SK-N-SH (cell line): ENCODE results near the gene ARHGDIB. TPM values are rescaled to one million over a fixed set of nuclear protein-coding genes. Genes with fewer than 3 reads are reported as not detected.
A peak's percentile ranks its signal among the peaks of the same experiment; 100 is the strongest.

Experiments used
- CTCF ChIA-PET: fragments of 300-600, 350-600 bp; formaldehyde crosslinking; extraction: SDS; loops from one replicate; lab custom pipeline; 2021; lab: Yijun Ruan, JAX
- POLR2A ChIA-PET: fragments of 350-600 bp; sonication (Branson Sonifier 250); formaldehyde crosslinking; extraction: SDS; loops from one replicate; lab custom pipeline; 2020; ENCODE audit warnings: antibody characterized with exemption, inconsistent platforms; lab: Yijun Ruan, JAX
- DNase-seq: peaks from one replicate; pipeline ENCODE4 v3.0.0; 2012
- H2AFZ ChIP-seq: fragments of 200-600 bp; sonication (generic); 2 replicates; pipeline ENCODE4 v1.8.1; 2016; ENCODE audit warnings: antibody characterized with exemption, mild to moderate bottlenecking, low read depth
- H3F3A ChIP-seq: fragments of 200-600 bp; sonication (generic); replicated peaks from 2 replicates; pipeline ENCODE3; 2016; ENCODE audit warnings: antibody characterized with exemption, mild to moderate bottlenecking; ENCODE audit not compliant: insufficient read depth
- H3K27ac ChIP-seq, 2 experiments: fragments of 200-500 bp in 1 of 2; fragments of 200-600 bp in 1 of 2; sonication (Bioruptor generic) in 1 of 2; sonication (generic), shearing (Covaris generic) in 1 of 2; 2 replicates each; pipeline versions ENCODE4 v1.5.1 to v1.6.1; 2014 to 2016; ENCODE audit warnings: low read depth in 2 of 2, inconsistent platforms in 1 of 2, low read length in 1 of 2, mild to moderate bottlenecking in 1 of 2, mixed read lengths in 1 of 2
- H3K27me3 ChIP-seq: fragments of 200-600 bp; sonication (generic), shearing (Covaris generic); 2 replicates; pipeline ENCODE4 v1.6.1; 2016; ENCODE audit warnings: mixed run types; ENCODE audit not compliant: insufficient read depth
- H3K36me3 ChIP-seq, 2 experiments: fragments of 200-500 bp in 1 of 2; fragments of 200-600 bp in 1 of 2; sonication (Bioruptor generic) in 1 of 2; sonication (generic) in 1 of 2; replicated peaks in 1 of 2; 2 replicates each; pipeline versions ENCODE3 to v1.5.1; 2014 to 2016; ENCODE audit warnings: low read length in 1 of 2, mild to moderate bottlenecking in 1 of 2; ENCODE audit not compliant: insufficient read depth in 2 of 2, control insufficient read depth in 1 of 2
- H3K4me1 ChIP-seq, 2 experiments: fragments of 200-500 bp in 1 of 2; fragments of 200-600 bp in 1 of 2; sonication (Bioruptor generic) in 1 of 2; sonication (generic), shearing (Covaris generic) in 1 of 2; 2 replicates each; pipeline versions ENCODE4 v1.5.1 to v1.6.1; 2014 to 2016; ENCODE audit warnings: low read depth in 1 of 2, low read length in 1 of 2, mixed run types in 1 of 2; ENCODE audit not compliant: insufficient read depth in 2 of 2, control insufficient read depth in 1 of 2
- H3K4me2 ChIP-seq: fragments of 200-600 bp; sonication (generic), shearing (Covaris generic); 2 replicates; pipeline ENCODE4 v1.6.1; 2017; ENCODE audit warnings: mixed run types
- H3K4me3 ChIP-seq, 2 experiments: fragments of 200-500 bp in 1 of 2; fragments of 200-600 bp in 1 of 2; sonication (Bioruptor generic) in 1 of 2; sonication (generic), shearing (Covaris generic) in 1 of 2; 2 replicates each; pipeline versions ENCODE4 v1.5.1 to v1.8.1; 2014 to 2016; ENCODE audit warnings: low read depth in 2 of 2, inconsistent platforms in 1 of 2, low read length in 1 of 2, mild to moderate bottlenecking in 1 of 2, mixed read lengths in 1 of 2, moderate library complexity in 1 of 2
- H3K79me2 ChIP-seq: fragments of 200-600 bp; sonication (generic); 2 replicates; pipeline ENCODE4 v1.8.1; 2017; ENCODE audit warnings: mild to moderate bottlenecking; ENCODE audit not compliant: insufficient read depth
- H3K9ac ChIP-seq: fragments of 200-600 bp; sonication (generic); 2 replicates; pipeline ENCODE4 v1.6.1; 2017; ENCODE audit warnings: mixed run types
- H3K9me2 ChIP-seq: fragments of 200-600 bp; sonication (generic); 2 replicates; pipeline ENCODE4 v1.6.1; 2017; ENCODE audit warnings: mixed run types
- H3K9me3 ChIP-seq: fragments of 200-600 bp; sonication (generic); 2 replicates; pipeline ENCODE4 v1.6.1; 2017; ENCODE audit warnings: mixed run types, mild to moderate bottlenecking, moderate library complexity
- H4K20me1 ChIP-seq: fragments of 200-600 bp; sonication (generic); 2 replicates; pipeline ENCODE4 v1.6.1; 2017; ENCODE audit warnings: mild to moderate bottlenecking, mixed run types; ENCODE audit not compliant: insufficient read depth
- ELF1 ChIP-seq: IDR thresholded peaks from 2 replicates; pipeline ENCODE4 v1.4.0; 2012
- EP300 ChIP-seq, 2 experiments: IDR thresholded peaks; 2 replicates each; pipeline versions ENCODE4 v1.4.0 to v1.6.1; 2012; ENCODE audit warnings: borderline replicate concordance in 1 of 2, low read depth in 1 of 2, low read length in 1 of 2
- EZH2phosphoT487 ChIP-seq: fragments of 200-600 bp; sonication (generic); IDR thresholded peaks from 2 replicates; pipeline ENCODE4 v1.6.1; 2017; ENCODE audit warnings: low read depth, mixed run types, mild to moderate bottlenecking, antibody characterized with exemption, moderate library complexity, borderline replicate concordance
- FOXJ3 ChIP-seq: sonication (generic); formaldehyde crosslinking; IDR thresholded peaks from 2 replicates; pipeline ENCODE4 v1.5.1; 2020; ENCODE audit warnings: mild to moderate bottlenecking, missing genetic modification reagents
- GABPA ChIP-seq: IDR thresholded peaks from 2 replicates; pipeline ENCODE4 v1.4.0; 2012; ENCODE audit warnings: low read depth, mild to moderate bottlenecking
- MXI1 ChIP-seq: IDR thresholded peaks from 2 replicates; pipeline ENCODE4 v1.6.1; 2012; ENCODE audit warnings: mild to moderate bottlenecking, low read depth, low read length, improper control_type of control experiment
- NFIC ChIP-seq: IDR thresholded peaks from 2 replicates; pipeline ENCODE4 v1.4.0; 2012; ENCODE audit warnings: borderline replicate concordance
- NRF1 ChIP-seq: IDR thresholded peaks from 2 replicates; pipeline ENCODE4 v1.6.1; 2012; ENCODE audit warnings: low read depth, mild to moderate bottlenecking, low read length
- POLR2AphosphoS5 ChIP-seq: IDR thresholded peaks from 2 replicates; pipeline ENCODE4 v1.6.1; 2012; ENCODE audit warnings: low read depth, low read length
- RAD21 ChIP-seq: IDR thresholded peaks from 2 replicates; pipeline ENCODE4 v1.6.1; 2012; ENCODE audit warnings: mild to moderate bottlenecking, low read length
- RCOR1 ChIP-seq: fragments of 150-350 bp; IDR thresholded peaks from 2 replicates; pipeline ENCODE4 v1.6.1; 2017; ENCODE audit warnings: antibody characterized with exemption, low read length
- SIN3A ChIP-seq: IDR thresholded peaks from 2 replicates; pipeline ENCODE4 v1.6.1; 2012; ENCODE audit warnings: low read depth, mild to moderate bottlenecking, low read length, moderate library complexity, borderline replicate concordance
- TAF1 ChIP-seq: IDR thresholded peaks from 2 replicates; pipeline ENCODE4 v1.6.1; 2012; ENCODE audit warnings: low read depth, mild to moderate bottlenecking, low read length, moderate library complexity, borderline replicate concordance
- TCF12 ChIP-seq: IDR thresholded peaks from 2 replicates; pipeline ENCODE4 v1.4.0; 2012
- YY1 ChIP-seq: IDR thresholded peaks from 2 replicates; pipeline ENCODE4 v1.4.0; 2012; ENCODE audit warnings: low read depth, mild to moderate bottlenecking
- WGBS: methylation state at CpG from one replicate; pipeline ENCODE4 v1.1.6; 2017; ENCODE audit warnings: low lambda C conversion rate; 5-methylcytosine and 5-hydroxymethylcytosine counted together
- polyA plus RNA-seq, 3 experiments: library from polyadenylated mRNA; depleted of rRNA; stranded (reverse); fragments of >200 nt; gene quantifications; 2 replicates each; pipeline ENCODE4 v1.2.3, GENCODE V29; 2012
- TF ChIP-seq, protein P1 (sequence below): IDR thresholded peaks from 2 replicates; pipeline ENCODE4 v1.4.0; 2012; ENCODE audit warnings: low read depth
- TF ChIP-seq, protein P2 (sequence below): fragments of 150-350 bp; IDR thresholded peaks from 2 replicates; pipeline ENCODE4 v1.6.1; 2016; ENCODE audit warnings: mild to moderate bottlenecking, low read depth, low read length
- TF ChIP-seq, protein P3 (sequence below): fragments of 200-600 bp; sonication (generic); IDR thresholded peaks from 2 replicates; pipeline ENCODE4 v1.6.1; 2017; ENCODE audit warnings: antibody characterized with exemption, mild to moderate bottlenecking, moderate library complexity

ARHGDIB gene
- polyA plus RNA-seq, 1 of the 3 experiments (the other 2 are of a cell fraction), result 362 TPM

DNA sequence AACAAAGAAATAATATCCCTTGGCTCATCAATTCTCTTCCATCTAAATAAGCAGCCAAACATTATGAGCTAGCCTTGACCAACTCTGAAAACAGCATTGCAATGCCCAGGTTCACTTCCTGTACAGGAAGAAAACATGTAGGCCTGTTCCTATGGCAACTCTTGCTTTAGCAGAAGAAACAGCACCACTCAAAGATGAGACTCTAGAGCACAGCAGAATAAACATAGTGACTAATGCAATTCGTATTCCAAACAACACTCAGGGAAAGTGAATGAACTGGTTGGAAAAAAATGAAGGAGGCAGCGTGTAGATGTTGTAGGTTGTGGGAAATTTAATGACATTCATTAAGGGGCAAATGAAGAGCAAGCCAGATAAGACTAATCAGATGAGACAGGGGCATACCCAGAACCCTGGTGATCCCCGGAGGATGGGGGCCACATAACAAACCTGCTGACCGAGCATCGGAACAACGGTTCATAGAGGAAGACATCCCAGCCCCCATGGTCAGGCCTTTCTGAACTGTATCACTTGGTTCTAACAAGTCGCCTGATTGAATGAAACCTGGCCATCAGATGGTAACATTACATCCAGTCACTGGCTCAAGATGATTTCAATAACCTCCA, 9.0 kb downstream of the ARHGDIB start (continued):
- no peak for TF ChIP-seq MXI1
- no peak for TF ChIP-seq NRF1
- TF ChIP-seq SIN3A, result no peak
- TF ChIP-seq YY1, result no peak
- no peak for TF ChIP-seq TAF1
- TF ChIP-seq EZH2phosphoT487, result no peak
- TF ChIP-seq, all 33 proteins: peak for 8

DNA sequence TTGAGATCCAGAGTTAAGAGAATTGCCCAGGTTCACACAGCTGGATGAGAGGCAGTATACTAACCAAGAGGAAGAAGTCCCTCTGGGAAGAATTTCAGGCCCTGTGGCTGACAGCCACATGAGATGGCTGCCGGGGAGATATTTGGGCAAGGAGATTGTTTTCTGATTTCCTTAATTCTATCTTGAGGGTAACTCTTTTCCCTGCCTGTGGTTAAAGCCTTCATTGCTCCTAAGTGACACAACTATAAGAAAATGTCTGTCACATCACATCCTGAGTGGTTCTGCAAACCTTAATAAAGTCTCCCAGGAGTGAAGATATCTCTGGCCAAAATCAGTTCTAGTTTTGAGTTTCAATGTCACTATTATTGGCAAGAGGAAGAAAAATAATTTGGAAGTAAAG, 9.6 kb downstream of the ARHGDIB start:
- CTCF ChIA-PET, result no interaction called here
- 15% methylated on average over 1 of the region's 1 CpG for WGBS

More for the DNA sequence above, 9.6 kb downstream of the ARHGDIB start:
- DNase-seq, result no peak
- H3K36me3 ChIP-seq, result peaks cover 8 to 30% of the 10 kb centered on the region in 2 experiments
- H3K9me3 ChIP-seq, result no peaks in the 10 kb centered on the region
- H3K79me2 ChIP-seq, result peaks cover 81% of the 10 kb centered on the region
- no peaks in the 10 kb centered on the region for H4K20me1 ChIP-seq
- H3K9ac ChIP-seq, result peak overlapping the region; percentile 59
- no peaks in the 10 kb centered on the region for H3K27me3 ChIP-seq
- POLR2A ChIA-PET, result no interaction called here
- H3K4me1 ChIP-seq, result peaks cover 7 to 70% of the 10 kb centered on the region in 2 experiments
- no peak overlapping the region for H2AFZ ChIP-seq
- TF ChIP-seq TCF12 (no peak), ELF1 (no peak), EZH2phosphoT487 (no peak), NFIC (no peak), GABPA (no peak), RAD21 (no peak), RCOR1 (no peak), EP300 (IDR thresholded peaks at IDR 0.05; ENCODE audit: borderline replicate concordance in 1 of 2, low read depth in 1 of 2, low read length in 1 of 2) (no peak), POLR2AphosphoS5 (no peak), SIN3A (no peak), TAF1 (no peak), FOXJ3 (no peak)
- TF ChIP-seq, protein P1, sequence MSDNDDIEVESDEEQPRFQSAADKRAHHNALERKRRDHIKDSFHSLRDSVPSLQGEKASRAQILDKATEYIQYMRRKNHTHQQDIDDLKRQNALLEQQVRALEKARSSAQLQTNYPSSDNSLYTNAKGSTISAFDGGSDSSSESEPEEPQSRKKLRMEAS, result no peak
- TF ChIP-seq, protein P2, sequence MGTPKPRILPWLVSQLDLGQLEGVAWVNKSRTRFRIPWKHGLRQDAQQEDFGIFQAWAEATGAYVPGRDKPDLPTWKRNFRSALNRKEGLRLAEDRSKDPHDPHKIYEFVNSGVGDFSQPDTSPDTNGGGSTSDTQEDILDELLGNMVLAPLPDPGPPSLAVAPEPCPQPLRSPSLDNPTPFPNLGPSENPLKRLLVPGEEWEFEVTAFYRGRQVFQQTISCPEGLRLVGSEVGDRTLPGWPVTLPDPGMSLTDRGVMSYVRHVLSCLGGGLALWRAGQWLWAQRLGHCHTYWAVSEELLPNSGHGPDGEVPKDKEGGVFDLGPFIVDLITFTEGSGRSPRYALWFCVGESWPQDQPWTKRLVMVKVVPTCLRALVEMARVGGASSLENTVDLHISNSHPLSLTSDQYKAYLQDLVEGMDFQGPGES, result no peak
- TF ChIP-seq, protein P3, sequence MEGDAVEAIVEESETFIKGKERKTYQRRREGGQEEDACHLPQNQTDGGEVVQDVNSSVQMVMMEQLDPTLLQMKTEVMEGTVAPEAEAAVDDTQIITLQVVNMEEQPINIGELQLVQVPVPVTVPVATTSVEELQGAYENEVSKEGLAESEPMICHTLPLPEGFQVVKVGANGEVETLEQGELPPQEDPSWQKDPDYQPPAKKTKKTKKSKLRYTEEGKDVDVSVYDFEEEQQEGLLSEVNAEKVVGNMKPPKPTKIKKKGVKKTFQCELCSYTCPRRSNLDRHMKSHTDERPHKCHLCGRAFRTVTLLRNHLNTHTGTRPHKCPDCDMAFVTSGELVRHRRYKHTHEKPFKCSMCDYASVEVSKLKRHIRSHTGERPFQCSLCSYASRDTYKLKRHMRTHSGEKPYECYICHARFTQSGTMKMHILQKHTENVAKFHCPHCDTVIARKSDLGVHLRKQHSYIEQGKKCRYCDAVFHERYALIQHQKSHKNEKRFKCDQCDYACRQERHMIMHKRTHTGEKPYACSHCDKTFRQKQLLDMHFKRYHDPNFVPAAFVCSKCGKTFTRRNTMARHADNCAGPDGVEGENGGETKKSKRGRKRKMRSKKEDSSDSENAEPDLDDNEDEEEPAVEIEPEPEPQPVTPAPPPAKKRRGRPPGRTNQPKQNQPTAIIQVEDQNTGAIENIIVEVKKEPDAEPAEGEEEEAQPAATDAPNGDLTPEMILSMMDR, result no peak
- peak overlapping the region; percentile 68 to 99; a peak in 3 of 4 replicates for H3K27ac ChIP-seq
- peak overlapping the region; percentile 59 for H3K4me2 ChIP-seq
- peaks cover 33% of the 10 kb centered on the region for H3F3A ChIP-seq
- no peak overlapping the region for H3K4me3 ChIP-seq
- H3K9me2 ChIP-seq, result no peaks in the 10 kb centered on the region
